GM08714 (cell line): ENCODE data around the gene CHST11.

ENCODE experiments used
- H3K4me3 ChIP-seq: fragments of 200-500 bp; sonication (Bioruptor generic); 2 replicates; pipeline ENCODE4 v1.5.1; 2014; ENCODE audit warnings: mild to moderate bottlenecking, low read length, inconsistent platforms
- ZNF274 ChIP-seq: IDR thresholded peaks from 2 replicates; pipeline ENCODE4 v1.6.1; 2012; ENCODE audit warnings: mild to moderate bottlenecking, low read depth, low read length

Gene CHST11

GRCh38 chr12:104659058-104659457 is 202.3 kb downstream of the CHST11 start:
- no peak overlapping the region for H3K4me3 ChIP-seq
- TF ChIP-seq ZNF274, result no peak

GRCh38 chr12:104662203-104662602 is 205.5 kb downstream of the CHST11 start:
- H3K4me3 ChIP-seq, result no peak overlapping the region
- TF ChIP-seq ZNF274, result no peak

DNA sequence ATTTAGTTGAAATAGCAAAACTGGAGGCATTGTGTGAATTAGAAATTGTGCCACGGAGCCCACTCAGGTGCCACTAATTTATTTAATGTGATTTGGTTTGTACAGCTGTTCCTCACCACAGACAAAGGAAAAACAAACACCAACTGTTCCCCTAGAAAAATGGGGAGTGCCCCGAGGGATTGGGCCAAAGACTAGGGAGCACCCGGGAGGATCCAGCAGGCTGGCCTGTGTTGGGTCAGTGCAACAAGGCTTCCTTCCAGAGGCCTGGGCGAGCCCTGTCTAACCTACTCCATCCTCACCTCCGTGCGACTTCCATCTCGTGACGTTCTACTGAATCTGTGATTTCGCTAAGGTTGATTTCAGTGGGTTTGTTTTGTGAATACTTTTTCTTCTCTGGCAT is 206.2 kb downstream of the CHST11 start:
- H3K4me3 ChIP-seq, result no peak overlapping the region
- TF ChIP-seq ZNF274, result no peak

GRCh38 chr12:104664351-104664750 is 207.6 kb downstream of the CHST11 start:
- no peak for TF ChIP-seq ZNF274
- H3K4me3 ChIP-seq, result no peak overlapping the region

DNA sequence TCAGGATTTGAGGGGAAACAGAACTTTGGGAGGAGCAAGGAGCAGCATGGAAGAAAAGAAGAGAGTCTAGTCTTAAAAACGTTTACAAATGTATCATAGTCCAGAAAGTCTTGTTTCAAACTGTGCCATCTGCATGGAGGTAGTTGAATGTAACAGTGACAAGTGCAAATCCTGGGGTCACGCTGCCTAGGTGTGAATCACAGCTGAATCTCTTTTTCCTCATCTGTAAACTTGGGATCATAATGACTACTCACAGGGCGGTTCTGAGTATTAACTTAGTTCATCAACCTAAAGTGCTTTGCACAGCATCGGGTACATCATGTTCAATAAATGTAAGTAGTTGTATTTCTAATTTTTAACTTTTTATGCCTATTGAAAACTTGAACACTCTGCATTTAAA is 208.5 kb downstream of the CHST11 start:
- no peak for TF ChIP-seq ZNF274
- no peak overlapping the region for H3K4me3 ChIP-seq

GRCh38 chr12:104667139-104667538 is 210.4 kb downstream of the CHST11 start:
- TF ChIP-seq ZNF274, result no peak
- no peak overlapping the region for H3K4me3 ChIP-seq

DNA sequence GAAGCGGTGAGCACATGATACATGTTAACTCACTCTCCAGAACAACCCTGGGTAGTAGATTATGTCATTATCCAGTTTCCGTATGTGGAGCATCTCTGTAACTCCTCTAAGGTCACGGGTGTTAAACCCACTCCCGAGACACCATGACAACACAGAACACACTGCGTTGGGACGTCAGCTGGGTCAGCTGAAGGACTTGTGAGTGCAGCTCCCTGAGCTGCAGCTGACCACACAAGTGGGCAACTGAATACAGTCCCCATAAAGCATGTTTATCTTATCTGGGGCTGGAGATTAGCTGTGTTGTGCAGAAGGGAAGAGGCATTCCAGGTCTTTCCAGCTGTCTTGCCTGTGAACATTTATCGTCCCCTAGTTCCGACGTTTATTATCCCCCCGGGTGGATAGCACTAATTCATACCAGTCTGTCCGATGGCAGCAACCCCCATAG is 211.5 kb downstream of the CHST11 start:
- no peak for TF ChIP-seq ZNF274

DNA sequence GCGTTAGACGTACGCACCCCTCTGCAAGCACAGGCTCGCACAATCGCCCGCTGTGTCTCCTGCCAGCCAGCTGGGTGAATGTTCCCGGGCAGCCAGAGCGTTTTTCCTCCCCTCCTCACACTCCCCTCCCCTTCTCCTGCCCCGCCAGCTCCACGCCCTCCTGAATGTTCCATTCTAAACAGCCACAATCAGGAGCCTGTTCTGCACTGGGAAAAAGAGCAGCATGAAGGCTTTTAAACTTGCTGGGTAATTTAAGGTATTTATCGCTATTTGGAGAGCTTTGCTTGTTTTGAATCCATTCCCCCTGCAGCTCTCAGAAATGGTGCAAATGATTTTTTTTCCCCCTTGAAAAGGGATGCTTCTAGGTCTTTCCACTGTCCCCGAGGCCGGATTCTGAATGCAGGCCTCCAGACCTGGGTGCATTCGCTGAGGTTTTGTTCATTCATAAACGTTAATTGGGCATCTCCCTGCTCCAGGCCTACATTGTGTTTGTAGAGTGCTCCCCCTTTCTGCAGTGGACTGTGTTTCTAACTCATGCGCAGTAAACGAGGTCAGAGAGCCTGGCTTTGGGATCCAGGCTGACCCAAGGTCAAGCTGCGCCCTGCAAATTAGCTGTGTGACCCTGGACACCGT is 212.5 kb downstream of the CHST11 start:
- no peak overlapping the region for H3K4me3 ChIP-seq
- no peak for TF ChIP-seq ZNF274

More for the DNA sequence above, 211.5 kb downstream of the CHST11 start:
- no peak overlapping the region for H3K4me3 ChIP-seq

GRCh38 chr12:104669851-104670337 is 213.1 kb downstream of the CHST11 start:
- TF ChIP-seq ZNF274, result no peak
- no peak overlapping the region; the same call in 1 of the 2 replicates for H3K4me3 ChIP-seq

- H3K4me3 ChIP-seq, result peak overlapping the region; percentile 44; the same call in 1 of the 2 replicates
- TF ChIP-seq ZNF274, result no peak
These were observed 214.0 kb downstream of the CHST11 start for GRCh38 chr12:104670439-104671408.

DNA sequence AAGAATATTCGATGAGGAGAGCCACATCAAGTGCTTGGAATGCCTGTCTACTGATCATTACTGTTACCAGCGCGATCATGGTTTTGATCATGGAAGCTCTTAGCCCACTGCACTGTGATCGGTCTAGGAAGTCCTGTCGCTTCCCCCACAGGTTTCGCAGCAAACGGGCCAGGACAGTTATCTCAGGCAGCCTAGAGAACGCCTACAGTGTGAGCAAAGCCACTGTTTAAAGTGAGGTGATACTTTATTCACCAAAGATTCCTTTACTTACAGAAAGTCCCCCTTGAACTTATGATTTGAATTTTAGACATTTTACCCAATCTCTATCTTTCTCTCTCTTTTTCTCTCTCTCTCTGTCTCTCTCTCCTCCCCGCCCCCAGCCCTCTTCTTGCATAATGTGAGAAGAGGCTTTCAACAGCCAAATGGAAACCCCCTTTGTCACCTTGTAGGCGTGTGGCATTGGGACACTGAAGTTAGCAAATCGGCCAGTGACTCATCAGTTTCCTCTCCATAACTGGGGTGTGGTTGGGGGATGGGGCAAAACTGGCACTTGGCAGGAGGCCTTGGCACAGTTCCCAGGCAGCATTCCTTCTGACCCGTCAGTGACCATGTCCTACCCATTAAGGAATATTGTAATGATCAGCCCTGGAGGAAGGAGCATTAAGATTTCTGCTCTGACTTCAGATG is 214.8 kb downstream of the CHST11 start:
- TF ChIP-seq ZNF274, result no peak
- H3K4me3 ChIP-seq, result peak overlapping the region; percentile 44; the same call in 1 of the 2 replicates

GRCh38 chr12:104672096-104672445 is 215.3 kb downstream of the CHST11 start:
- H3K4me3 ChIP-seq, result no peak overlapping the region; the same call in 1 of the 2 replicates

GRCh38 chr12:104672501-104673265 is 215.9 kb downstream of the CHST11 start:
- TF ChIP-seq ZNF274, result no peak
- no peak overlapping the region for H3K4me3 ChIP-seq

More at GRCh38 chr12:104672096-104672445, 215.3 kb downstream of the CHST11 start:
- TF ChIP-seq ZNF274, result no peak
